PC-3 (cell line): ENCODE measurements around the gene NTRK2. TPM values are rescaled to one million over a fixed set of nuclear protein-coding genes. Genes with fewer than 3 reads are reported as not detected.

Source experiments
- ATAC-seq: fragments of 200-7000 bp; cut with Tn5 transposase; 2 replicates; pipeline ENCODE4 v1.9.1; 2020; ENCODE audit warnings: mild to moderate bottlenecking, moderate library complexity
- BruUV-seq: library from RNA; stranded (reverse); fragments of 400-500 nt; replicated peaks from 2 replicates; lab custom pipeline; 2021; lab: Mats Ljungman, UMichigan
- CTCF ChIA-PET: fragments of 300-600 bp; sonication (Branson Sonifier 250); formaldehyde crosslinking; loops from one replicate; lab custom pipeline; 2022; ENCODE audit warnings: antibody characterized with exemption; lab: Charles Lee
- POLR2A ChIA-PET: fragments of 300-600 bp; sonication (Branson Sonifier 250); formaldehyde crosslinking; loops from one replicate; lab custom pipeline; 2022; ENCODE audit warnings: antibody characterized with exemption; ENCODE audit not compliant: unreplicated experiment; lab: Charles Lee
- DNase-seq: peaks from one replicate; pipeline ENCODE4 v3.0.0-alpha.2; 2015
- H2AFZ ChIP-seq: fragments of 300-600 bp; sonication (generic); 2 replicates; pipeline ENCODE4 v1.6.0; 2016; ENCODE audit warnings: antibody characterized with exemption, low read length
- H3F3A ChIP-seq: fragments of 300-600 bp; sonication (generic); one replicate; pipeline ENCODE4 v1.6.0; 2017; ENCODE audit warnings: antibody characterized with exemption, low read length, control low read depth, mild to moderate bottlenecking; ENCODE audit not compliant: unreplicated experiment
- H3K27ac ChIP-seq: fragments of 300-600 bp; sonication (generic); 2 replicates; pipeline ENCODE4 v1.5.1; 2016; ENCODE audit warnings: mild to moderate bottlenecking, low read length
- H3K27me3 ChIP-seq: fragments of 300-600 bp; sonication (generic); 2 replicates; pipeline ENCODE4 v1.6.1; 2016; ENCODE audit warnings: low read length, mixed read lengths
- H3K36me3 ChIP-seq: fragments of 300-600 bp; sonication (generic); 2 replicates; pipeline ENCODE4 v1.6.1; 2016; ENCODE audit warnings: low read depth, mixed run types, low read length, mixed read lengths
- H3K4me1 ChIP-seq: fragments of 300-600 bp; sonication (generic); 2 replicates; pipeline ENCODE4 v1.5.1; 2016; ENCODE audit warnings: low read length; ENCODE audit not compliant: insufficient read depth
- H3K4me2 ChIP-seq: fragments of 300-600 bp; sonication (generic); 2 replicates; pipeline ENCODE4 v1.6.0; 2016; ENCODE audit warnings: low read length
- H3K4me3 ChIP-seq: fragments of 300-600 bp; sonication (generic); 2 replicates; pipeline ENCODE4 v1.5.1; 2016; ENCODE audit warnings: mild to moderate bottlenecking, low read length, mixed read lengths
- H3K79me2 ChIP-seq: fragments of 300-600 bp; sonication (generic); 2 replicates; pipeline ENCODE4 v1.6.1; 2017; ENCODE audit warnings: low read length, mixed read lengths
- H3K9ac ChIP-seq: fragments of 300-600 bp; sonication (generic); 2 replicates; pipeline ENCODE4 v1.6.0; 2016; ENCODE audit warnings: mild to moderate bottlenecking, low read length
- H3K9me2 ChIP-seq: fragments of 300-600 bp; sonication (generic); replicated peaks from 2 replicates; pipeline ENCODE4 v1.6.1; 2016; ENCODE audit warnings: mixed run types, low read length, mixed read lengths
- H3K9me3 ChIP-seq: fragments of 300-600 bp; sonication (generic); 2 replicates; pipeline ENCODE4 v1.6.1; 2016; ENCODE audit warnings: low read length, mixed read lengths
- H4K20me1 ChIP-seq: fragments of 300-600 bp; sonication (generic); 2 replicates; pipeline ENCODE4 v1.6.1; 2016; ENCODE audit warnings: low read length, mixed read lengths
- EZH2 ChIP-seq: fragments of 300-600 bp; sonication (generic); IDR thresholded peaks from one replicate; pipeline ENCODE4 v1.6.1; 2017; ENCODE audit warnings: antibody characterized with exemption, mild to moderate bottlenecking, low read length; ENCODE audit not compliant: unreplicated experiment
- EZH2phosphoT487 ChIP-seq: fragments of 300-600 bp; sonication (generic); IDR thresholded peaks from 2 replicates; pipeline ENCODE4 v1.6.1; 2018; ENCODE audit warnings: mild to moderate bottlenecking, antibody characterized with exemption, low read length, borderline replicate concordance
- intact Hi-C: fragments of 100-400 bp; cut with micrococcal nuclease; formaldehyde crosslinking; loops from 2 replicates; pipeline ENCODE4 v1.9.0; 2023
- total RNA-seq: library from RNA; depleted of rRNA; stranded (reverse); fragments of >200 nt; gene quantifications from 2 replicates; pipeline ENCODE4 v1.2.3, GENCODE V29; 2014
- TF ChIP-seq, protein P1 (sequence below): fragments of 300-600 bp; sonication (generic); conservative IDR thresholded peaks from 2 replicates; pipeline ENCODE4 v1.5.1; 2017; ENCODE audit warnings: antibody characterized with exemption, low read depth, mild to moderate bottlenecking, low read length

NTRK2 gene
- total RNA-seq, 1 experiment from 2014 or later = not detected

DNA sequence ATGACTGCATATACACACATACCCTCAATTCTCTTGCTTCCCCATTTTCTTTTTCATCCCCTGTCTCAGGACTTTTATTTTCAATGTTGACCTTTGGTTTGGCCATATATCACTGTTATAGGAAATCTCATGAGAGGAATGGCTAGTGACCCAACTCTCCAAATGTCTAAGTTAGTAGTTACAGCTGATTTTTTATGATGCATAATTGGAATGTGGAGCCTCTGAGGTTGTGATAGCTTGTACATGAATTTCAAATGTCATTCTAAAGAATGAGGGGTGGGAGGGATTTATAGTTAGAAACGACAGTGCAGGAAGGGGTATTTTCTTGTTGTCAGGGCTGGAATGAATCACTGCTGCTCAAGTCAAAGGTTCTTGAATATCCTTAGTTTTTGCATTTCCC, 356.1 kb downstream of the NTRK2 start:
- POLR2A ChIA-PET = no interaction called here
- no peaks in the 10 kb centered on the region for H3K27me3 ChIP-seq
- H3K79me2 ChIP-seq = no peaks in the 10 kb centered on the region
- intact Hi-C loops = no loop called here
- no peak overlapping the region for H3K9ac ChIP-seq
- DNase-seq = no peak
- CTCF ChIA-PET = no interaction called here
- H2AFZ ChIP-seq = no peak overlapping the region
- no peak overlapping the region for H3K4me3 ChIP-seq
- no peak overlapping the region for H3K27ac ChIP-seq
- H3K9me3 ChIP-seq = no peaks in the 10 kb centered on the region
- TF ChIP-seq, protein P1, sequence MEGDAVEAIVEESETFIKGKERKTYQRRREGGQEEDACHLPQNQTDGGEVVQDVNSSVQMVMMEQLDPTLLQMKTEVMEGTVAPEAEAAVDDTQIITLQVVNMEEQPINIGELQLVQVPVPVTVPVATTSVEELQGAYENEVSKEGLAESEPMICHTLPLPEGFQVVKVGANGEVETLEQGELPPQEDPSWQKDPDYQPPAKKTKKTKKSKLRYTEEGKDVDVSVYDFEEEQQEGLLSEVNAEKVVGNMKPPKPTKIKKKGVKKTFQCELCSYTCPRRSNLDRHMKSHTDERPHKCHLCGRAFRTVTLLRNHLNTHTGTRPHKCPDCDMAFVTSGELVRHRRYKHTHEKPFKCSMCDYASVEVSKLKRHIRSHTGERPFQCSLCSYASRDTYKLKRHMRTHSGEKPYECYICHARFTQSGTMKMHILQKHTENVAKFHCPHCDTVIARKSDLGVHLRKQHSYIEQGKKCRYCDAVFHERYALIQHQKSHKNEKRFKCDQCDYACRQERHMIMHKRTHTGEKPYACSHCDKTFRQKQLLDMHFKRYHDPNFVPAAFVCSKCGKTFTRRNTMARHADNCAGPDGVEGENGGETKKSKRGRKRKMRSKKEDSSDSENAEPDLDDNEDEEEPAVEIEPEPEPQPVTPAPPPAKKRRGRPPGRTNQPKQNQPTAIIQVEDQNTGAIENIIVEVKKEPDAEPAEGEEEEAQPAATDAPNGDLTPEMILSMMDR = no peak
- TF ChIP-seq EZH2phosphoT487 (no peak), EZH2 (no peak)
- BruUV-seq = no TSS peak
- no peaks in the 10 kb centered on the region for H3K9me2 ChIP-seq
- H3F3A ChIP-seq = no peaks in the 10 kb centered on the region
- no peak overlapping the region for H3K4me2 ChIP-seq
- no peaks in the 10 kb centered on the region for H4K20me1 ChIP-seq
- no peaks in the 10 kb centered on the region for H3K4me1 ChIP-seq
- no peaks in the 10 kb centered on the region for H3K36me3 ChIP-seq
- ATAC-seq = no peak

DNA sequence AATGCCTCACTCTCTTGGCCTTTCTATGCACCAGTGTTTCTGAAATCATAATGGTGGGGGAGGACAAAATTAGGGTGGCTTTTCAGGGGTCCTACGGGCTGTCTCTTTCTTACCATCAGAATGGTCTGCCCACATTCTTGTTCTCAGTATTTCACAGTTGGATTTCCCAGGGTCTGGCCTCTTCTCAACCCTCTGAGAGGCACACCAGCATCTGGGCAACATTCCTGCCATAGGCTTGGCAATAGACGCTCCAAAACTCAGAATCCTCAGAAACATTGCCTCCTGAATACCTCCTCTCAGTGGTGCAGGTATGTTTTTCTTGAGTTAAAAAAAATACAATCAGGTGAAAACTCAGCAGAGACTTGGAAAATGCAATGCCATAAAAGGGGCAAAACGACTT, 358.3 kb downstream of the NTRK2 start:
- Histone ChIP-seq H3K27me3 (no peaks in the 10 kb centered on the region), H3K9me3 (no peaks in the 10 kb centered on the region), H3F3A (no peaks in the 10 kb centered on the region), H3K9me2 (no peaks in the 10 kb centered on the region), H3K36me3 (no peaks in the 10 kb centered on the region), H3K4me3 (no peak overlapping the region), H3K9ac (no peak overlapping the region), H4K20me1 (no peaks in the 10 kb centered on the region), H3K27ac (no peak overlapping the region), H3K79me2 (no peaks in the 10 kb centered on the region), H3K4me2 (no peak overlapping the region), H2AFZ (no peak overlapping the region), H3K4me1 (no peaks in the 10 kb centered on the region)
- POLR2A ChIA-PET = no interaction called here
- DNase-seq = no peak
- intact Hi-C loops = no loop called here
- ATAC-seq = no peak
- no TSS peak for BruUV-seq
- CTCF ChIA-PET = no interaction called here
- TF ChIP-seq EZH2phosphoT487 = no peak
- no peak for TF ChIP-seq EZH2
- TF ChIP-seq, protein P1 = no peak

DNA sequence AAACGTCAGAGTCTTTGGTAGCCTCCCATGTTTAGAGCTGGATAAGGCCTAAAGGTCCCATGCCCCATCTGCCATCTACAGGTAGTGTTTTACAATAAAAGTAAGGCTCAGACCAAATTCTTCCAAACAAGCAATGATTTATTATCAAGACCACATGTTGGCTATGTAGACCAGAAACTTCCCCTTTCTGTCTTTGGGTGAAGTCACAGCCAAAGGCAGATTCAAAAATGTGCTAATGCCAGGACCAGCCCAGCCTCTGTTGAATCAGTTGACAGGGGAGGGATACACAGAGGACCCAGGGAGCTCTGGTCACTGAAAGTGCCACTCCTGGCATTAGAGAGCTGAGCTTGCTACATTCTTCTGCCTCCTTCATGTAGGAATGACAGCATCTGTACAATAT, 360.8 kb downstream of the NTRK2 start:
- no peaks in the 10 kb centered on the region for H3K36me3 ChIP-seq
- no TSS peak for BruUV-seq
- H3K4me3 ChIP-seq = no peak overlapping the region
- ATAC-seq (no peak), DNase-seq (no peak)
- ChIA-PET CTCF (no interaction called here), POLR2A (no interaction called here)
- TF ChIP-seq EZH2 (no peak), EZH2phosphoT487 (no peak)
- TF ChIP-seq, protein P1 = no peak
- H3F3A ChIP-seq = no peaks in the 10 kb centered on the region
- no peak overlapping the region for H3K4me2 ChIP-seq
- no peak overlapping the region for H3K9ac ChIP-seq
- no peak overlapping the region for H2AFZ ChIP-seq
- intact Hi-C loops = no loop called here
- no peaks in the 10 kb centered on the region for H3K27me3 ChIP-seq
- H3K27ac ChIP-seq = no peak overlapping the region
- no peaks in the 10 kb centered on the region for H3K9me2 ChIP-seq
- H4K20me1 ChIP-seq = no peaks in the 10 kb centered on the region
- H3K79me2 ChIP-seq = no peaks in the 10 kb centered on the region
- no peaks in the 10 kb centered on the region for H3K4me1 ChIP-seq
- no peaks in the 10 kb centered on the region for H3K9me3 ChIP-seq
